GM12878 (cell line): ENCODE data around the gene NOC4L. TPM values are rescaled to one million over a fixed set of nuclear protein-coding genes. Genes with fewer than 3 reads are reported as not detected.

ENCODE experiments used
- ATAC-seq: fragments of 200-7000 bp; cut with Tn5 transposase; 3 replicates; pipeline ENCODE4 v1.9.1; 2020; ENCODE audit warnings: mild to moderate bottlenecking, moderate library complexity
- BruUV-seq: library from RNA; stranded (reverse); fragments of 400-500 nt; replicated peaks from 2 replicates; lab custom pipeline; 2021; lab: Mats Ljungman, UMichigan
- CTCF ChIA-PET: fragments of 300-600 bp; sonication (Branson Sonifier 250); formaldehyde crosslinking; extraction: SDS; loops from one replicate; lab custom pipeline; 2021; ENCODE audit warnings: inconsistent platforms; lab: Yijun Ruan, JAX
- POLR2A ChIA-PET: fragments of 350-600 bp; formaldehyde crosslinking; extraction: SDS; loops from one replicate; lab custom pipeline; 2021; ENCODE audit warnings: inconsistent platforms; lab: Charles Lee
- RAD21 ChIA-PET: fragments of 300-600 bp; sonication (Branson Sonifier 250); formaldehyde crosslinking; loops from one replicate; lab custom pipeline; 2023; ENCODE audit warnings: antibody characterized with exemption; ENCODE audit not compliant: unreplicated experiment; lab: Charles Lee
- SMC1A ChIA-PET: fragments of 300-600 bp; sonication (Branson Sonifier 250); formaldehyde crosslinking; loops from one replicate; lab custom pipeline; 2023; ENCODE audit not compliant: unreplicated experiment, uncharacterized antibody; lab: Charles Lee
- DNase-seq: peaks from one replicate; pipeline ENCODE4 v3.0.0-alpha.2; 2011; ENCODE audit warnings: low read depth, low spot score
- FAIRE-seq: peaks from 3 replicates; lab custom pipeline; 2011; peaks lifted over from hg19 to GRCh38; lab: Jason Lieb, UNC
- H2AFZ ChIP-seq: 2 replicates; pipeline ENCODE4 v1.6.0; 2011; ENCODE audit warnings: low read depth, low read length, control low read depth; ENCODE audit not compliant: control insufficient read depth
- H3K27ac ChIP-seq: 2 replicates; pipeline ENCODE4 v1.5.1; 2011; ENCODE audit warnings: control low read depth; ENCODE audit not compliant: control insufficient read depth, insufficient read depth
- H3K27me3 ChIP-seq, 2 experiments: replicated peaks in 1 of 2; 2 replicates each; pipeline versions ENCODE4 v1.6.0 to v1.6.1; 2011; ENCODE audit warnings: low read length in 1 of 2; ENCODE audit not compliant: control insufficient read depth in 2 of 2, insufficient read depth in 2 of 2
- H3K36me3 ChIP-seq, 2 experiments: 2 replicates each; pipeline ENCODE4 v1.5.1; 2011; ENCODE audit warnings: low read length in 1 of 2; ENCODE audit not compliant: control insufficient read depth in 2 of 2, insufficient read depth in 2 of 2
- H3K4me1 ChIP-seq: 2 replicates; pipeline ENCODE4 v1.6.1; 2011; ENCODE audit warnings: mild to moderate bottlenecking, low read length, moderate library complexity, mixed read lengths; ENCODE audit not compliant: control insufficient read depth, insufficient read depth
- H3K4me2 ChIP-seq: 2 replicates; pipeline ENCODE4 v1.6.0; 2011; ENCODE audit warnings: control low read depth; ENCODE audit not compliant: control insufficient read depth, insufficient read depth
- H3K4me3 ChIP-seq: fragments of 200-600 bp; sonication (generic); 2 replicates; pipeline ENCODE4 v1.5.1; 2016
- H3K79me2 ChIP-seq: 2 replicates; pipeline ENCODE4 v1.6.0; 2011; ENCODE audit warnings: low read length; ENCODE audit not compliant: control insufficient read depth, insufficient read depth
- H3K9ac ChIP-seq: 2 replicates; pipeline ENCODE4 v1.8.0; 2011; ENCODE audit warnings: low read length, control low read depth, mixed read lengths; ENCODE audit not compliant: control insufficient read depth, insufficient read depth
- H3K9me3 ChIP-seq: replicated peaks from 3 replicates; pipeline ENCODE4 v1.5.1; 2011; ENCODE audit warnings: mild to moderate bottlenecking, low read length; ENCODE audit not compliant: control insufficient read depth, insufficient read depth
- H4K20me1 ChIP-seq: 2 replicates; pipeline ENCODE4 v1.6.0; 2011; ENCODE audit not compliant: control insufficient read depth, insufficient read depth
- CHD2 ChIP-seq: IDR thresholded peaks from 2 replicates; pipeline ENCODE4 v1.6.1; 2011; ENCODE audit warnings: low read depth, low read length, improper control_type of control experiment, borderline replicate concordance
- CTCF ChIP-seq, 3 experiments: IDR thresholded peaks in 2 of 3; conservative IDR thresholded peaks in 1 of 3; 2 replicates each; pipeline ENCODE4 v1.5.1; 2011; ENCODE audit warnings: low read depth in 3 of 3, low read length in 3 of 3, mild to moderate bottlenecking in 3 of 3, control low read depth in 2 of 3, moderate library complexity in 2 of 3, inconsistent platforms in 1 of 3, mixed read lengths in 1 of 3; ENCODE audit not compliant: control insufficient read depth in 2 of 3, insufficient read depth in 1 of 3; ENCODE audit errors: extremely low read depth in 1 of 3
- ETV6 ChIP-seq, 2 experiments: fragments of 450-650 bp in 1 of 2; IDR thresholded peaks in 1 of 2; conservative IDR thresholded peaks in 1 of 2; 2 replicates each; pipeline ENCODE4 v1.6.1; 2014; ENCODE audit warnings: antibody characterized with exemption in 1 of 2, borderline replicate concordance in 1 of 2, low read depth in 1 of 2, mild to moderate bottlenecking in 1 of 2, moderate library complexity in 1 of 2
- FOS ChIP-seq: IDR thresholded peaks from 3 replicates; pipeline ENCODE4 v1.6.1; 2011; ENCODE audit warnings: borderline replicate concordance; ENCODE audit not compliant: insufficient read length; ENCODE audit errors: extremely low read depth
- GABPA ChIP-seq: IDR thresholded peaks from 2 replicates; pipeline ENCODE4 v1.6.1; 2014; ENCODE audit warnings: antibody characterized with exemption, low read depth, mild to moderate bottlenecking, inconsistent platforms
- NBN ChIP-seq: fragments of 450-650 bp; IDR thresholded peaks from 2 replicates; pipeline ENCODE4 v1.6.1; 2016
- ZNF207 ChIP-seq: fragments of 450-650 bp; IDR thresholded peaks from 2 replicates; pipeline ENCODE4 v1.6.1; 2014; ENCODE audit warnings: antibody characterized with exemption, mild to moderate bottlenecking, borderline replicate concordance
- ZNF592 ChIP-seq: fragments of 450-650 bp; IDR thresholded peaks from 2 replicates; pipeline ENCODE4 v1.6.1; 2017; ENCODE audit warnings: mild to moderate bottlenecking, moderate library complexity
- WGBS: methylation state at CpG from one replicate; pipeline ENCODE4 v1.1.6; 2016; ENCODE audit warnings: low lambda C conversion rate; ENCODE audit not compliant: insufficient replicate concordance, insufficient coverage; ENCODE audit errors: missing lambda C conversion rate; 5-methylcytosine and 5-hydroxymethylcytosine counted together
- in situ Hi-C: fragments of 300-500 bp; cut with MboI; formaldehyde crosslinking; loops from 9 replicates; pipeline ENCODE4 v1.14.3; 2018; ENCODE audit warnings: mixed read lengths
- intact Hi-C: fragments of 100-400 bp; cut with micrococcal nuclease; formaldehyde crosslinking; loops from one replicate; pipeline ENCODE4 v1.14.2; 2022; ENCODE audit not compliant: unreplicated experiment
- polyA plus RNA-seq, 11 experiments: library from polyadenylated mRNA; depleted of rRNA in 4 of 11; unstranded in 6 of 11; stranded (reverse) in 5 of 11; fragments of >200 nt; fragmentation: Nextera tagmentation in 4 of 11; fragmentation: Illumina TruSeq in 1 of 11; extraction: Ambion mirVana in 4 of 11; extraction: Trizol in 1 of 11; gene quantifications; 1 replicate in 1 of 11; 2 replicates in 10 of 11; pipeline versions ENCODE4 v1.2.1 to v1.2.3, GENCODE V29; 2011 to 2016; ENCODE audit warnings: inconsistent platforms in 2 of 11, missing spikeins in 2 of 11, low read depth in 1 of 11
- total RNA-seq, 4 experiments: library from RNA; depleted of rRNA in 3 of 4; stranded (reverse); fragments of >200 nt in 3 of 4; fragmentation: Illumina TruSeq in 1 of 4; extraction: Trizol in 1 of 4; gene quantifications; 2 replicates each; pipeline versions ENCODE4 v1.2.1 to v1.2.3, GENCODE V29; 2013 to 2021
- TF ChIP-seq, protein P1 (sequence below): IDR thresholded peaks from 2 replicates; pipeline ENCODE4 v1.6.1; 2011; ENCODE audit warnings: borderline replicate concordance, low read depth, mild to moderate bottlenecking, moderate library complexity, mixed read lengths, low read length; ENCODE audit not compliant: insufficient read depth; ENCODE audit errors: extremely low read length
- TF ChIP-seq, protein P2 (sequence below): IDR thresholded peaks from 2 replicates; pipeline ENCODE4 v1.6.1; 2012; ENCODE audit warnings: improper control_type of control experiment, low read depth, low read length; ENCODE audit not compliant: insufficient replicate concordance

The NOC4L gene
- total and polyA plus RNA-seq, 10 of the 15 experiments (the other 5 are each of a cell fraction or from before 2014, with no cell fraction given) = 0.72 to 68.2 (median 15.2) TPM

DNA sequence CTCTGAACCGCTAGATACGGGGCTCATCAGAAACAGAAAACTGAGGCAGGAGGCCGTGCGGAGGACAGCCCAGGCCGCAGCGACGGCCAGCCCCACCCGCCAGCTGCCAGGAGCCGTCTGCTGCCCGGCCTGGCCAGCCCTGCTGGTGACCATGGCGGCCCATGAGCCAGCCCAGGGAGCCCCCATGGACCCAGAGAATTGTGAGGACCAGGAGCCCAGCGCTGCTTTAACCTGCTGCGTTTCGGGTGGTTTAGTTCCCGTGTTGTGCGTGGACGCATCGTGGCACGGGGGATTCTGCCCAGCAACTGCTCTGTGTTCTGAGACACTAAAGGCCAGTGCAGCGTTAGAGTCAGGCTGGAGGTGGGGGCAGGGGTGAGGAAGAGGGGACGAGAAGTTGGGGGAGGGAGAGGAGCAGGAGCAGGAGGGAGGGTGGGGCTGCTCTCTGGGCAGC lies 44.2 kb downstream of the NOC4L start:
- Histone ChIP-seq H4K20me1 (no peaks in the 10 kb centered on the region), H3K4me3 (no peak overlapping the region), H3K4me2 (no peak overlapping the region), H3K27me3 (peaks cover 0 to 2% of the 10 kb centered on the region in 2 experiments; a peak in 2 of 4 replicates), H3K79me2 (no peaks in the 10 kb centered on the region), H2AFZ (no peak overlapping the region), H3K36me3 (no peaks in the 10 kb centered on the region), H3K27ac (no peak overlapping the region), H3K9me3 (no peaks in the 10 kb centered on the region; the same call in 2 of the 3 replicates), H3K9ac (no peak overlapping the region), H3K4me1 (no peaks in the 10 kb centered on the region)
- RAD21 ChIA-PET = no interaction called here
- CTCF ChIA-PET = no interaction called here
- no TSS peak for BruUV-seq
- SMC1A ChIA-PET = no interaction called here
- no peak for DNase-seq
- no peak for FAIRE-seq
- POLR2A ChIA-PET = no interaction called here
- 66% methylated on average over 15 of the region's 21 CpGs for WGBS
- in situ Hi-C loops = no loop called here
- no peak for ATAC-seq
- intact Hi-C loops = no loop called here
- TF ChIP-seq FOS = no peak
- TF ChIP-seq GABPA = no peak
- TF ChIP-seq ZNF592 = no peak
- no peak for TF ChIP-seq ZNF207
- TF ChIP-seq, protein P1, sequence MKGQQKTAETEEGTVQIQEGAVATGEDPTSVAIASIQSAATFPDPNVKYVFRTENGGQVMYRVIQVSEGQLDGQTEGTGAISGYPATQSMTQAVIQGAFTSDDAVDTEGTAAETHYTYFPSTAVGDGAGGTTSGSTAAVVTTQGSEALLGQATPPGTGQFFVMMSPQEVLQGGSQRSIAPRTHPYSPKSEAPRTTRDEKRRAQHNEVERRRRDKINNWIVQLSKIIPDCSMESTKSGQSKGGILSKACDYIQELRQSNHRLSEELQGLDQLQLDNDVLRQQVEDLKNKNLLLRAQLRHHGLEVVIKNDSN = no peak
- no peak for TF ChIP-seq NBN
- TF ChIP-seq ETV6 (conservative IDR thresholded peaks at IDR 0.05 in 1 of 2, IDR thresholded peaks at IDR 0.05 in 1 of 2; ENCODE audit: borderline replicate concordance in 1 of 2, low read depth in 1 of 2) = no peak
- TF ChIP-seq CHD2 = no peak
- no peak for TF ChIP-seq CTCF (IDR thresholded peaks at IDR 0.05 in 2 of 3, conservative IDR thresholded peaks at IDR 0.05 in 1 of 3; ENCODE audit: control insufficient read depth in 2 of 3, extremely low read depth in 1 of 3, insufficient read depth in 1 of 3, low read depth in 3 of 3, low read length in 3 of 3)
- TF ChIP-seq, protein P2, sequence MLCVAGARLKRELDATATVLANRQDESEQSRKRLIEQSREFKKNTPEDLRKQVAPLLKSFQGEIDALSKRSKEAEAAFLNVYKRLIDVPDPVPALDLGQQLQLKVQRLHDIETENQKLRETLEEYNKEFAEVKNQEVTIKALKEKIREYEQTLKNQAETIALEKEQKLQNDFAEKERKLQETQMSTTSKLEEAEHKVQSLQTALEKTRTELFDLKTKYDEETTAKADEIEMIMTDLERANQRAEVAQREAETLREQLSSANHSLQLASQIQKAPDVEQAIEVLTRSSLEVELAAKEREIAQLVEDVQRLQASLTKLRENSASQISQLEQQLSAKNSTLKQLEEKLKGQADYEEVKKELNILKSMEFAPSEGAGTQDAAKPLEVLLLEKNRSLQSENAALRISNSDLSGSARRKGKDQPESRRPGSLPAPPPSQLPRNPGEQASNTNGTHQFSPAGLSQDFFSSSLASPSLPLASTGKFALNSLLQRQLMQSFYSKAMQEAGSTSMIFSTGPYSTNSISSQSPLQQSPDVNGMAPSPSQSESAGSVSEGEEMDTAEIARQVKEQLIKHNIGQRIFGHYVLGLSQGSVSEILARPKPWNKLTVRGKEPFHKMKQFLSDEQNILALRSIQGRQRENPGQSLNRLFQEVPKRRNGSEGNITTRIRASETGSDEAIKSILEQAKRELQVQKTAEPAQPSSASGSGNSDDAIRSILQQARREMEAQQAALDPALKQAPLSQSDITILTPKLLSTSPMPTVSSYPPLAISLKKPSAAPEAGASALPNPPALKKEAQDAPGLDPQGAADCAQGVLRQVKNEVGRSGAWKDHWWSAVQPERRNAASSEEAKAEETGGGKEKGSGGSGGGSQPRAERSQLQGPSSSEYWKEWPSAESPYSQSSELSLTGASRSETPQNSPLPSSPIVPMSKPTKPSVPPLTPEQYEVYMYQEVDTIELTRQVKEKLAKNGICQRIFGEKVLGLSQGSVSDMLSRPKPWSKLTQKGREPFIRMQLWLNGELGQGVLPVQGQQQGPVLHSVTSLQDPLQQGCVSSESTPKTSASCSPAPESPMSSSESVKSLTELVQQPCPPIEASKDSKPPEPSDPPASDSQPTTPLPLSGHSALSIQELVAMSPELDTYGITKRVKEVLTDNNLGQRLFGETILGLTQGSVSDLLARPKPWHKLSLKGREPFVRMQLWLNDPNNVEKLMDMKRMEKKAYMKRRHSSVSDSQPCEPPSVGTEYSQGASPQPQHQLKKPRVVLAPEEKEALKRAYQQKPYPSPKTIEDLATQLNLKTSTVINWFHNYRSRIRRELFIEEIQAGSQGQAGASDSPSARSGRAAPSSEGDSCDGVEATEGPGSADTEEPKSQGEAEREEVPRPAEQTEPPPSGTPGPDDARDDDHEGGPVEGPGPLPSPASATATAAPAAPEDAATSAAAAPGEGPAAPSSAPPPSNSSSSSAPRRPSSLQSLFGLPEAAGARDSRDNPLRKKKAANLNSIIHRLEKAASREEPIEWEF = no peak
